ENCODE data around the gene CTSD.

CTSD gene

DNA sequence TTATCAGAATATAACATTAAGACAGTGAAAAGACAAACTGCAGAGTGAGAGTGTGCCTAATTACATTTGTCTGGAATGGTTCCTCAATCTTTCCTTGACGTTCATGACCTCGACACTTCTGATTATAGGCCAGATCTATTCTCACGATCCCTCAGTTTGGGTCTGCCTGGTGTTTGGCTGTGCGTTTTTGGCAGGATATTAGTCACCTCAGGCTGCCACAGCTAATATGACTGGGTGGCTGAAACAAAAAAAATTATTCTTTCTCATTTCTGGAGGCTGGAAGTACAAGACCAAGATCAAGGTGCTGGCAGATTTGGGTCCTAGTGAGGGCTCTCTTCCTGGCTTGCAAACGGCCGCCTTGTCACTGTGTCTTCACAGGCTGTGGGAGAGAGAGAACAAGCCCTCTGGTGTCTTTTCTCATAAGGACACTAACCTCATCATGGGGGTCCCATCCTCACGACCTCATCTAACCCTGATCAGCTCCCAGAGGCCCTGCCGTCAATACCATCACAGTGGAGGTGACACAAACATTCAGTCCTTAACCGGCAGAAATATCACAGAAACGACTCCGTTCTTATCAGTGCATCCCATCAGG lies 36.5 kb downstream of the CTSD start:
- no peak for DNase-seq

DNA sequence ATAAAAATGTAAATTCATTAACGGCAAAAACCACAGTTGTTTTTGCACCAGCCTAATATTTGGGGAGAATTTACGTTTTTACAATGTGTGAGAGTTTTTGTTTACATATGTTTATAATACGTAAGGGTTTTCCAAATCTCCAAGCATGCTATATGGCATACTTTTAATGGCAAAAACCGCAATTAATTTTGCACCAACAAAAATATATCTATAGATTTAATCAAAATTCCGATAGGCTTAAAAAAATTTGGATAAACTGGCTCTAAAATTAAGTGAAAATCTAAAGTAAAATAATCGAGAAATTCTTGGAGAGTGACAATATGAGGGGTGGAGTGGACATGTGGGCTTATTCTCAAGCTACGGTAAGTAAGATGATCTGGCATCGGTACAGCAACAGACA lies 43.9 kb downstream of the CTSD start:
- no peak for DNase-seq

DNA sequence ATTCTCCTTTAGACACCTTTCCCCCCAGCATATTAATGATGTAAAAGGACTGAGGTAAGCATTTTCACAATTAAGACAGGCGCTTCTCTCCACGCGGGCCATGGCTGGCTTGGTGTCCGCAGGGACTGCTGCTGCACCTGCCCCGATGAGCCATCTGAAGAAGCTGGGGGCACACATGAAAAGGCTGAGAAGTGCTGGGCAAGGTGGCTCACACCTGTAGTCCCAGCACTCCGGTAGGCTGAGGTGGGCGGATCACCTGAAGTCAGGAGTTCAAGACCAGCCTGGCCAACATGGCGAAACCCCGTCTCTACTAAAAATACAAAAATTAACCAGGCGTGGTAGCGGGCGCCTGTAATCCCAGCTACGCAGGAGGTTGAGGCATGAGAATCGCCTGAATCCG lies 45.4 kb downstream of the CTSD start:
- no peak for DNase-seq

DNA sequence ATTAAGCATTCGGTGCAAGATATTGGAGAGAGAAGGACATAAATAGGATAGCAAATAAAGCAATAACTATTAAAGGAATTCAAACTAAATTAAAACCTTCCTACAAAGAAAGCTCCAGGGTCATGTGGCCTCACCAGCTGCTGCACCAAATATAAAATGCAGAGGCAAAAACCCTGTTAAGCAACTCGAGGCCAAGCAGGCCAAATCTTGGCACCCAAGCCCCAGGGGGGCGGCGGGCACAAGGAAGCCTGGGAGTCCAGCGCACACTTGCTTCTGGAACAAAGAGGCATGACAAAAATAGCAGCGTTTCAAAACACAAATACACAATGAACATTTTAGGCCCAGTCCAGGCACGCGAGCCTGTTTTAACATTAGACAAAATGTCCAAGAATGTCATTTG lies 46.0 kb downstream of the CTSD start:
- DNase-seq = no peak

DNA sequence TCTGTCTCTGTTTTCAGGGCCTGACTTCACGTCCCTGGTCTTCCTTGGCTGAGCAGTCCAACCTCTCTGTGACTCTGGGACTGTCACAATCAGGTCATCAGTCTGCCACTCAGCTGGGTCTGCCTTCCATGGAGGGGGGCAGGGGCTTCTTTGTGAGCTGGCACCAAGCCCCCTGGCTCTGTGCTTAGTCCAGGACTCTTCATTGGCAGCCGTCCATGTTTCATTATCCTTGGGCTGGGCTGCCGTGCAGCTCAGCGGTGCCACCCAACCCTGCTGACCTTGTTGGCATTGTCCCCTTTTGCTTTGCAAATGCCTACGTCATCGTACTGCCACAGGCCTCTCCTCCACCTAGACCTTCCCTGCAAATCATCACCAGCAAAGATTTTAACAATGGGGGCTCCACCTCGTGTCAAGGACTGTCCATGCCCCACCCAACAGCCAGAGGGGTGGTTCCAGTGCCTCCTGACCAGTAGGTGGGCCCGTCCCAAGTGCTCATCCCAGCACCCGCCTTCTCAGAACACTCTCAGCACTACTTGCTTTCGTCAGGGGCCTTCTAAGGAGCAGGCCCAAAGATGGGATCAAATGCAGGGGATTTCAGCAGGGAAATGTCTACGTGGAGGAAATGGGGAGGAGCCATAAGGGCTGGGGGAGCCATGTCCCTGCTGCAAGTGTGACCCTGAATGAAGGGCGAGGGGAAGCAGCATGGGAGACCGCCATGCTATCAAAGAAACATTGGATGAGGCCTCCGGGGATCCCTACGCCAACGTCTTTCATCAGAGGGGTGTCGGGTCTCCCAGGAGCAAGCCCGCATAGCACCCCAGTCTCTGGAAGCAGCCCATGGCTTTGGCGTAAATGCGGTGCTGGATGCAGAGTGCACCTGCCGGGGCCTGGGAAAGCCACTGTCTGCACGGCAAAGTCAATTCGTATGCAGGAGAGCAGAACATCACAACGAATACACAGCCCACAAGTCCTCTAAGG lies 48.5 kb downstream of the CTSD start:
- DNase-seq = no peak

DNA sequence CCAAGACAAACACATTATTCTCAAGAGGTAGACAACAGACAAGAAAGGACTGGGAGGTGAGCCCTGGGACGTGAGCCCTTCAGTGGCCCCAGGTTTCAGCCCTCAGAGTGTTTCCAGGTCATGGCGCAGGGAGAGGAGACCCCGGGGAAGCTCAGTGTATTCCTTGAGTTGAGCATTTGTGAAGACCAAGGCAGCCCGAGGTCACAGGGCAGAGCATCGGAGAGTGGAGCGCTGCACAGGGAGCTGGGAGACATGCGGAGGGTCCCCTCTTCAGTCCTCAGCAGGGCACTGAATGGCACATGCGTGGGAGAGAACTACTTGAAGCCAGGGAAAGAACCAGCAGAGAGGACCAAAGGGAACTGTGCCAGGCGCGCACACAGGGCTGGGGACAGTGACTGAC lies 55.0 kb downstream of the CTSD start:
- DNase-seq = no peak

DNA sequence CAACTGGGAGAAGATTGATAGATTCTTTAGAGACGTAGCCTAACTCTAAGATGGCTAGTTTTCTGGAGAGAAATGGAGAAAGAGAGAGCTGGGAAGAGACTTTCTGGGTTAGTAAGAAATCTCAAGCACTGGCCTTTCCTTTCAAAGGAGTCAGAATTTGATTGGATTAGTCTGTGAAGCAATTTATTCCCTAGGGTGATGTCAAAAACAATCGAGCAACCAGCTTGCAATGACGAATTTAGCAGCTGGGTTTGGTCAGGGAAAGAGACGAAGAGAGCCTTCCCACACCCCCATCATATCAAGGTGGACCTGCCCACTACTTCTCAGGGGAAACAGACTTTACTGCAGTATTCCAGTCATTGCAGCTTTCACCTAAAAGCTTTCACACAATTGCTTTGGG lies 56.0 kb downstream of the CTSD start:
- no peak for DNase-seq

DNA sequence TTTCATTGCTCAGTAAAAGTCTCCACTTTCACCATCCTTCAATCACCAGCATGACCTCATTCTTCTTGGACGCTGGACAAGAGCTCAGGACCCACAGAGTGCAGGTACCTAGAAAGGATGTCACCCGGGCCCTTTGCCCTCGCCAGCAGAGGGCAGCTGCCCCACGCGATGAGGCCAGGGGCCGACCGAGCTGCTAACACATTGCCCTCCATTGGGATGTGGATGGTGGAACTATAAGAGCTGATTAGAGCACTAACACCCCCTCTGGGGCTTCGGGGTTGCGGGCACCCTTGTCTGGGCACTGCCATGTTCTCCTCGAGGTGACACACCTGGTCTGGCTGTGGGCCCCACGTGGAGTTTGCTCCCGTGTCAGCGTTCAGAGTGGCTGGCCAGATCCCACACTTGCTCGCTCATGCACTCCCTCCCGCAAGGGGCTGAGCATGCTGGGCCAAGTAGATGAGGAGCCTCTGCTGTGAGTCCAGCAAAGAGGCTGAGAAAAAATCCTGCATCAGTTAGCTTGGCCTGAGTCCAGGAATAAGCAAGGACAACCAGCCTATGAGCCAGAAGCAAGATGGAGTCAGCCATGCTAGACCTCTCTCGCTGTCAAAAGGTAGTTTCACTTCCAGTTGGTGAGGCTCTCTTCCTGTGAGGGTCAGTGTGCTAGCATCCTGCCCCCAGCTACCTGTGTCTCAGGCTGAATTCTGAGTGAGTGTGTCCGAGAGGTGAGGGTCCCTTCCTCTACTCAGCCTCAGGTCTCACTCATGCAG lies 56.9 kb downstream of the CTSD start:
- DNase-seq = no peak

DNA sequence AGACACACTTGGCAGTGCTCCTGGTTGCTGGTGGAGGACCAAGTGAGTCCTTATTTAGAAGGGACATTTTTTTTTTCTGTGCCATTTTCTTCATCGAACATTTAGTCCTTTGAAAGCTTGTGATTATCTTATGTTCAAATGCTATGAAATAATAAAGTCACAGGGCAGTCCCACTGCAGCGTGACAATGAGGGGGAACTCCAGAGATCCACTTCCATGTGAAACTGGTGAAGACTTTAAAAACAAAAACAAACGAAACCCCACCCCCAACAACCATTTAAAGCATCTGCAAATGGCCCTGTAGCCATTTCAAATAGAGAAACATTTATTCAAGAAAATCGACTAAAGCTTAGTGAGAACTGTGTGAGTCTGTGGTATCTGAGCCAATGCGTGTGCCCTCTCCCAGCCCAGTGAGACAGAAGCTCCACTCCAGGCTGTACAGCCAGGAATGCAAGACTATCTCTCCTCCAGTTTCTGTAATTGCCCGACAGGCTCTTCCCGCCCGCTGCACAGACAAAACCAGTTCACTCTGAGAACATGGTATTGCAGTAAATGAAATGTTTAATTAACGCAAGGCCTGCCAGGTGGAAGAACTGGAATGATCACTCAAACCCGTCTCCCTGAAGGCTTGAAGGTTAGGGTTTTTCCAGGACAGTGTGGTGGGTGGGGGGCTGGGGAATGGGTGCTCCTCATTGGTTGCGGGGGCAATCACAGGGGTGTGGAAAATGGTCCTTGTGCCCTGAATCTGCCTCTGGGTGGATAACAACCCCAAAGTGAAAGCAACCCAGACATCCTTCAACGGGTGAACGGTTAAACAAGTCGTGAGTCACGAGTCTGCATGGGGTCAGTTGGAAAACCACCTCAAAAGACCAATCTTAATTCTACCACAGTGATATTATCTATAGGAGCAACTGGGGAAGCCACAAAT lies 58.3 kb downstream of the CTSD start:
- DNase-seq = no peak

DNA sequence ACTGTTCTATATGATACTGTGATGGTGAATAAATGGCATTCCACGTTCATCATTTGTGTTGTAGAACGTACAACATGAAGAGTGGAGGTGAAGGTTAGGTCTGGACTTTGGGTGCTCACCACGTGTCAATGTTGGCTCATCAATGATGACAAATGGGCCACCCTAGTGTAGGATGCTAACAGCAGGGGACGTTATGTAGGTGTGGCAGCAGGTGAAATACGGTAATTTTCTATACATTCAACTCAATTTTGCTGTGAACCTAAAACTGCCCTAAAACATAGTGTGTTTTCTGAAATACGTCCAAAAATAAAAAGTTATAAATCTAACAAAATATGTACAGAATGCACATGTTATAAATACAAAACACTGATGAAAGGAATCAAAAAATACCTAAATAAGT lies 60.6 kb downstream of the CTSD start:
- no peak for DNase-seq
